Measurements from ENCODE around the gene PODXL2.

Gene PODXL2

DNA sequence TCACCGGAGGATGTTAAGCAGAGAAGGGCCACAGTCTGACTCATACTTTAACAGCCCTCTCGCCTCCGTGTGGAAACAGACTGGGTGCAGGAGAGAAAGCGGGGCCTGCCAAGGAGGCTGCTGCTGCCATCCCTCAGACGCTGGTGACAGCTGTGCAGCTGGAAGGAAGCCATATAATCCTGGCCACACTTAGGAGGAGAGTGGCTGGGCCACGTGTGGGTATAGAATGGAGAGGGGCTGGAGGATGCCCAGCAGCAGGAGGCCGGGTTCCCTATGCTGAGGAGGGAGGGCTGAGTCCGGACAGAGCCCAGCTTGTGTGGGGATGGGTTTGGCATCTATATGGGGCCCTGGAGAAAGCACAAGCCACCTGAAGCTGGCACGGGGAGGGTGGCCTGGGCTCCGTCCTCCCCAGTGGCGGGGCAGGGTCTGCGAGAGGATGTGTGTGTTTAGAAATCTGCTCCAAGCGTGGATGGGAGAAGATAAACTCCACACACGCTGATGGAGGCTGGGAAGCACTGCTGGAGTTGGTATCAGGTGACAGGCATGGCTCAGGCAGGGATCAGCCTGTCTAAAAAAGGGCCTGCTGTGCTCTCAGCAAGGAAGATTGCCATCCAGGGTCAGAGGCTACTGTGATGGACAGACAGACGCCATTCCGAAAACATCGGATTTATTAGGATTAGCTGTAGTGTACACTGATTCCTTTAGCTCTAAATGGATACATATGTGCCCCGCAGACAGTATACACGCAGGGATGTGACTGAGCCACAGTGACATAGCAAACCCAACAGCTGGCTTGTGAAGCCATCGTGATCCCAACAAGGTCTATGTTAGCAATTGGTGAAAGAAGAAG lies 59.7 kb downstream of the PODXL2 start:
- Histone ChIP-seq H3K36me3 (no peaks in the 10 kb centered on the region), H3K9me3 (ENCODE audit: severe bottlenecking) (no peaks in the 10 kb centered on the region), H3K27me3 (ENCODE audit: insufficient read depth, low read depth, severe bottlenecking) (no peaks in the 10 kb centered on the region), H3K4me3 (ENCODE audit: low read depth, low read length) (no peak overlapping the region), H3K27ac (peak overlapping the region; percentile 30)
- TF ChIP-seq, protein P1, sequence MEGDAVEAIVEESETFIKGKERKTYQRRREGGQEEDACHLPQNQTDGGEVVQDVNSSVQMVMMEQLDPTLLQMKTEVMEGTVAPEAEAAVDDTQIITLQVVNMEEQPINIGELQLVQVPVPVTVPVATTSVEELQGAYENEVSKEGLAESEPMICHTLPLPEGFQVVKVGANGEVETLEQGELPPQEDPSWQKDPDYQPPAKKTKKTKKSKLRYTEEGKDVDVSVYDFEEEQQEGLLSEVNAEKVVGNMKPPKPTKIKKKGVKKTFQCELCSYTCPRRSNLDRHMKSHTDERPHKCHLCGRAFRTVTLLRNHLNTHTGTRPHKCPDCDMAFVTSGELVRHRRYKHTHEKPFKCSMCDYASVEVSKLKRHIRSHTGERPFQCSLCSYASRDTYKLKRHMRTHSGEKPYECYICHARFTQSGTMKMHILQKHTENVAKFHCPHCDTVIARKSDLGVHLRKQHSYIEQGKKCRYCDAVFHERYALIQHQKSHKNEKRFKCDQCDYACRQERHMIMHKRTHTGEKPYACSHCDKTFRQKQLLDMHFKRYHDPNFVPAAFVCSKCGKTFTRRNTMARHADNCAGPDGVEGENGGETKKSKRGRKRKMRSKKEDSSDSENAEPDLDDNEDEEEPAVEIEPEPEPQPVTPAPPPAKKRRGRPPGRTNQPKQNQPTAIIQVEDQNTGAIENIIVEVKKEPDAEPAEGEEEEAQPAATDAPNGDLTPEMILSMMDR (IDR thresholded peaks at IDR 0.05; ENCODE audit: low read depth, low read length): no peak
- peak; percentile 60 for DNase-seq

GRCh38 chr3:127689266-127689860 lies 60.4 kb downstream of the PODXL2 start:
- TF ChIP-seq, protein P1 (IDR thresholded peaks at IDR 0.05; ENCODE audit: low read depth, low read length): no peak
- DNase-seq: no peak
- Histone ChIP-seq H3K27me3 (ENCODE audit: insufficient read depth, low read depth, severe bottlenecking) (no peaks in the 10 kb centered on the region), H3K9me3 (ENCODE audit: severe bottlenecking) (no peaks in the 10 kb centered on the region), H3K4me3 (ENCODE audit: low read depth, low read length) (no peak overlapping the region), H3K27ac (peak overlapping the region; percentile 30; the same call in 1 of the 2 replicates), H3K36me3 (no peaks in the 10 kb centered on the region)

- H3K27ac ChIP-seq: 0 out of 2 replicates have a peak overlapping the region, but pooled peaks have one; percentile 2
- no peaks in the 10 kb centered on the region for H3K27me3 ChIP-seq (ENCODE audit: insufficient read depth, low read depth, severe bottlenecking)
- TF ChIP-seq, protein P1 (IDR thresholded peaks at IDR 0.05; ENCODE audit: low read depth, low read length): no peak
- no peak overlapping the region for H3K4me3 ChIP-seq (ENCODE audit: low read depth, low read length)
- no peak for DNase-seq
- no peaks in the 10 kb centered on the region for H3K9me3 ChIP-seq (ENCODE audit: severe bottlenecking)
- H3K36me3 ChIP-seq: no peaks in the 10 kb centered on the region
These were observed 61.1 kb downstream of the PODXL2 start for GRCh38 chr3:127690106-127690505.

DNA sequence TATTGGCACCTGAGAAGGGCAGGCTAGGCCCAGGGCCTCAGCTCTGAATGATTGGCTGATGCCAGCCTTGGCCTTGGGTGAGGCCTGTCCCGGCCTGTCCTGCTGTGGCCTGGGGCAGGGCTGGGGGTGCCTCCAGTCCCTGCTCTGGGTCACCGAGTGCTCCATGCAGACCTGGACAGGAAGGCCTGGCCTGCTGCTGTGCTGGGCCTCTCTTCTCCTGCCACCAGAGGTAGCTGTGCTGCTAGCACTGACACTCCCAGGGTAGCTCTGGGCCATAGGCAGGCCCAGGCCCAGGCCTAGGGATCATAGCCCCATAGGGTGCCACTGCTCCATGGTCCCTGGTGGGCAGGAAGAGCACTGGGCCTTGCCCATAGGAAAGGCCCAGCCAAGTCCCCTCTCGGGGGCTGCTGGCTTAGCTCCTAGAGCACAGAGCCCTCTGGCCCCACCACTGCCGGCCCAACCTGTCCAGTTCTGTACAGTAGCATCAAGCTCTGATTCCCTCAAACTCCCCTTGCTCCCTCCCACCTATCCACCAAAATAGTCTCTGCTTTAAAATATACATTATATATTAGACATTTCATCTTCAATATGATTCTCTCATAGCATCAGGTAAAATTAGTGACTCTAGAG lies 62.0 kb downstream of the PODXL2 start:
- peak; percentile 86 for DNase-seq
- no peak overlapping the region for H3K4me3 ChIP-seq (ENCODE audit: low read depth, low read length)
- no peaks in the 10 kb centered on the region for H3K9me3 ChIP-seq (ENCODE audit: severe bottlenecking)
- no peaks in the 10 kb centered on the region for H3K27me3 ChIP-seq (ENCODE audit: insufficient read depth, low read depth, severe bottlenecking)
- 0 out of 2 replicates have a peak overlapping the region, but pooled peaks have one; percentile 2 for H3K27ac ChIP-seq
- H3K36me3 ChIP-seq: no peaks in the 10 kb centered on the region
- TF ChIP-seq, protein P1 (IDR thresholded peaks at IDR 0.05; ENCODE audit: low read depth, low read length): peak; percentile 98

DNA sequence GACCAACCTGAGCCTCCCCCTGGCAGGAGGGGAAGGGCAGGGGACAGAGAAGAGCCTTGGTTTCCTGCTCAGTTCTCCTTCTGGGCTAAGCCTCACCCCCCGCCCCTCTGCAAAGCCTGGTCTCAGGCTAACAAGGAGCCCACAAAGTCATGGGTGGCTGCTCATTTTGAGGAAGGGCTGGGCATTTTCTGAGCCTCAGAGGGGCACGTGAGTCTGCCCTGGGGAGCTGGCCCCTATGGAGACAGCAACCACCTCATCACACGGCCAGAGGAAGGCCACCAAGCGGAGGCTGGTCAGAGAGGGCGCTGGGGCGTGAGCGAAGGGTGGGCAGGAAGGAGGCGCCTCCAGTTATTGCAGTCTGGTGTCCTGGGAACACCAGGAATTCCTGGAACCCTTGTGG lies 62.5 kb downstream of the PODXL2 start:
- H3K27me3 ChIP-seq (ENCODE audit: insufficient read depth, low read depth, severe bottlenecking): no peaks in the 10 kb centered on the region
- TF ChIP-seq, protein P1 (IDR thresholded peaks at IDR 0.05; ENCODE audit: low read depth, low read length): no peak
- no peak overlapping the region for H3K27ac ChIP-seq
- H3K9me3 ChIP-seq (ENCODE audit: severe bottlenecking): no peaks in the 10 kb centered on the region
- H3K36me3 ChIP-seq: no peaks in the 10 kb centered on the region
- DNase-seq: no peak
- H3K4me3 ChIP-seq (ENCODE audit: low read depth, low read length): no peak overlapping the region

All from WERI-Rb-1 (cell line).